M059J (cell line): ENCODE data around the gene SARNP. TPM values are rescaled to one million over a fixed set of nuclear protein-coding genes. Genes with fewer than 3 reads are reported as not detected.
"Not testable (repeated sequence)": the region's sequence is repeated elsewhere in the genome, so short reads cannot be mapped to it uniquely, and the experiment has no call there.

ENCODE experiments used
- DNase-seq: peaks from one replicate; pipeline ENCODE4 v3.0.0-alpha.2; 2012; ENCODE audit warnings: low read depth
- total RNA-seq: library from RNA; depleted of rRNA; stranded (reverse); fragments of >200 nt; shearing (Covaris generic); gene quantifications from 2 replicates; pipeline ENCODE4 v1.2.3, GENCODE V29; 2014

SARNP gene
- total RNA-seq, 1 experiment from 2014 or later, result 154 TPM

DNA sequence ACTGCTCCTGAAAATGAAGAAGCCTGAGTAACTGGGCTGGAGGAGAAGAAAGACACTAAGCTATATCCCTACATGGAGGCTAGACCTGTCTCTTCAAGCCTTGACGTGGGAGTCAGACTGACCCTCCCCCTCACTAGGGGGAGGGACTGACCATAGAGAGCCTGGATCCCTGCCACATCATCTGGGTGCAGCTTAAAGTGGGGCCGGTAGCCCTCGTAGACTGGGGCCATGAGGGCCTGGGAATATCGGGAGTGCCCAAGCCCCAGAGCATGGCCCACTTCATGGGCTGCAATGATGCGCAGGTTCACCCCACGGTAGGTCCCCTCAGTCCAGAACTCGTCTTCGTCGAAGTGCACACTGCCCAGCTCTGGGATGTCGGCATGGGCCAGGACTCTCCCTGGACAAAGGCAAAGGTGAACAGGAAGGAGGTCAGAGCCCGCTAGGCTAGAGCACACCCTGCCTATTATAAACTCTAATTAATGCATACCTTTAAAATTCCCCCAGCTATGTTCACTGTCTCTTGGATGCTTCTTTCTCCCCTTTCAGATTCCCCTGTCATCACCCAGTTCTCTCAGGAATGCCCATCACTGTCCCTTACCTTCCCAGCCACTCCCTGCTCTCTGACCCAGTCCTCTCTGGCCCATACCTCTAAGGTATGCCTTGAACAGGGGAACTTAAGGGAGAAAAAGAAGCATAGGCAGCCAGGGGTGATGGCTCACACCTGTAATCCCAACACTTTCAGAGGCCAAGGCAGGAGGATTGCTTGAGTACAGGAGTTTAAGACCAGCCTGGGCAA lies 22.0 kb upstream of the SARNP start:
- no peak for DNase-seq

GRCh38 chr12:55838361-55838760 lies 20.8 kb upstream of the SARNP start:
- DNase-seq, result no peak

GRCh38 chr12:55834400-55834799 lies 16.9 kb upstream of the SARNP start:
- DNase-seq, result not testable (repeated sequence)

GRCh38 chr12:55833056-55833455 lies 15.5 kb upstream of the SARNP start:
- no peak for DNase-seq

DNA sequence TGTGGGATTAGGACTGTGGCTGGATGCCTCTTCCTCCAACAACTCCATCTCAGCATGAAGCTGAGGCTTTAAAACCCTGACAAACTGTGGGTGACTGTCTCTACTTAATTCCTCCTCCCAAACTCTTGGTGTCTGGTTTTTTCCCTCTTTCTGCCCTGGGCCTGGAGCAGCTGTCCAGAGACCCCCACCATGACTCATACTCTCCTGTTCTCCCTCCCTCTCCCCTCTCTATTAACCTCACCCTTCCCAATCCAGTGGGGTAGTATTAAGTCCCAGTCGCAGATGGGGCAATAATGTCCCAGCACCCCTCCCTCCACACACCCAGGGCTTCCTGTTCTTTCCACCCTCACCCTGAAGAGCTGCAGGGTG lies 13.9 kb upstream of the SARNP start:
- no peak for DNase-seq

- peak; percentile 37 for DNase-seq
These were observed 13.3 kb upstream of the SARNP start for GRCh38 chr12:55830601-55831446.

DNA sequence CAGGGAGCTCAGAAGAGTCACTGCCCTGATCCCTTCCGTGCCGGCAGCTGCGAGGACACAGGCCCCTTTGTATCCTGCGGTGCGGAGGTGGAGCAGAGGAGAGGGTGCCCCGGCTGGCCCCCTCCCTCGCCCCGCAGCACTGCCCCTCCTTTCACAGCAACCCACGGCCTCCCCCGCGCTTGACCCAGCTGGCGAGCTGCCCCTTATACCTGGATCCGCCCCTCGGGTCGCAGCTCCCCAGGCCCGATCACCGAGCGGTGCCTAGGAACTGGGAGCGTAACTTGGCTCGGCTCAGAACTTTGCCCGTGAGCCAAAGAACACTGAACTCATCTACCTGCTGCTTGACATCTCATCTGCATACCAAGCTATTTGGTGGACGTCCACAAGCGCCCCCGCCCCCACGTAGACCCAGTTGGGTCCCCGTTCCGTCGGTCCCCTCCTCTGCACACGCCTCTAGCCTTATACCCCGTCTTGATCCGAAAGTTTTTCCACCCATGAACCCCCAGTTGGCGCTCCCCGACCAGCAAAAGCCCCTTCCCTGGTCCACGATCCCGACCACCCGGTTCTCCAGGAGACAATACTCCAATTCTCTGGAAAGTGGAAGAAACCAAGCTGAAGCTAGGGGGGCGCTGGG lies 12.6 kb upstream of the SARNP start:
- no peak for DNase-seq

- DNase-seq, result no peak
These were observed 10.8 kb upstream of the SARNP start for GRCh38 chr12:55828357-55828756.

DNA sequence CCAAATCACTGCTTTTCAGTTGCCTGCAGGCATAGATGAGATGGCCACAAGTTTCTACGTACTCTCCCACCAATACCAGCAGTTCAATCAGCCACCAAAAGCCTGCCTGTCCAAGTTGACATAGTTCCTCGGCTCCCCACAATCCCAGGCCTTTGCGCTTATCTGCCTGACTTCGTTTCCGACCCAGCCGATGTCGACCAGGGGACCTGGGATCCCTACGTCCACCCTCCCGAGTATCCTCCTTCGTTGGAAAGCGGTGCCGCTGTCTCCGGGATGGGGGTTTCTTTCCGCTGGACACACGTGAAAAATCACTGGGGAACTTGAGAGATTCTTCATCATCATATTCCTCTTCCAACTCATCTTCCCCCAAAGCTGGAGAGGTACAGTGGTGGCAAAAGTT lies 10.3 kb upstream of the SARNP start:
- no peak for DNase-seq

GRCh38 chr12:55824726-55825125 lies 7.2 kb upstream of the SARNP start:
- no peak for DNase-seq

- DNase-seq, result no peak
These were observed 5.9 kb upstream of the SARNP start for GRCh38 chr12:55823419-55823818.

GRCh38 chr12:55822228-55822627 lies 4.7 kb upstream of the SARNP start:
- no peak for DNase-seq

DNA sequence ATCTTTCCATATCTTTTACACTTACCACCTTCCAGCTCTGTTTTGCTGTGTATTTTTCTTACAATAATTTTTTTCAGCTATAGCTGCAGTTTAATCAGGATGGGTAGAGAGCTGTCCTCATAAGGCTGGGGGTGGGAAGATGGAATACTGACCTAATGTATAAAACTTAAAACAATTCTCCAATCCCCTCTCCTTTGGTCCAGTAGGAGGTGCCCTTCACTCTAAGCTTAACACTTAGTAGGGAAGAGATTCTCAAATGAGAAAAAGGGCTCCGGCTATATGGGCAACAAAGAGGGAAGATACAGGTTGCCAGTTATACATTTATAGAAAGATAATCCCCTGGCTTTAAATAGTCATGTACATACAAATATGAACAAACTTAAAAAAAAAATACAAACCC lies 3.2 kb upstream of the SARNP start:
- DNase-seq, result peak; percentile 21

GRCh38 chr12:55818886-55819285 lies 1.4 kb upstream of the SARNP start:
- DNase-seq, result no peak

GRCh38 chr12:55818140-55818728 lies 710 bp upstream of the SARNP start:
- peak; percentile 31 for DNase-seq

DNA sequence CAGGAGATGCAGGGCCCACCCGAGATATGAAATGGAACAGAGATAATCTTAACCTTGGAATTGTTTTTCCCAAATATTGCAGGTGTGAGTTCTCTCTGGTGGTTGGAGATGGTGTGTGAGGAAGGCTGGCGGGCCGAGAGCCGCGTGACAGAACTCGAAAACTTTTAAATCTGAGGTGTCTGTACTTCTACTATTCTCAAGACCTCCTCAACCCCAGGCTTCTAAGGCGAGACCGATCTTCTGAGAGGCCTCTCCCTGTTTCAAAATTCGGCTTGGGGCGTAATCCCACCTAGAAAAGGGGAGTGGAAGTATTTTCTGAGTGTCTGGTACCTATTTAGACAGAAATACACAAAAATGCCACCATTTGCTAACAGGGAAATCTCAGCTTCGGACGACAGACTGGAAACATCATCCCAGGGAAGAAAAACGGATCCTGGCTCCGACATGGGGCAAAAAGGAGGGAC lies 611 bp downstream of the SARNP start:
- peak; percentile 18 for DNase-seq

- DNase-seq, result no peak
These were observed 2.1 kb downstream of the SARNP start for GRCh38 chr12:55815473-55815872.

DNA sequence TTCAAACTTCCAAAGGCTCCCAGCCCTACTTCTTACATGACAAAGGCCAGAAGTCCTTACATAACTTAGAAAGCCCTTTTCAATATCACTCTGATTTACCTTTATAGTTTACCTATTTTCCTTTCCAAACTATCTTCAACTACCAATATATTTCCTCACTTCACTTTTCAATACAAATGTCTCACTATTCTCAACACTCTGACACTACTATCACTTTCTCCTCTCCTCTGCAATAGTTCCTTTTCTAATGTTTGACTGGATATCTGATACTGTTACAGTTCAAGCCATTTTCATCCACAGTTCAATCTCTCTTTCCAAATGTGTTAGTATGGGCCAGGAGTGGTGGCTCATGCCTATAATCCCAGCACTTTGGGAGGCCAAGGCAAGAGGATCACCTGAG lies 3.3 kb downstream of the SARNP start:
- DNase-seq, result no peak

DNA sequence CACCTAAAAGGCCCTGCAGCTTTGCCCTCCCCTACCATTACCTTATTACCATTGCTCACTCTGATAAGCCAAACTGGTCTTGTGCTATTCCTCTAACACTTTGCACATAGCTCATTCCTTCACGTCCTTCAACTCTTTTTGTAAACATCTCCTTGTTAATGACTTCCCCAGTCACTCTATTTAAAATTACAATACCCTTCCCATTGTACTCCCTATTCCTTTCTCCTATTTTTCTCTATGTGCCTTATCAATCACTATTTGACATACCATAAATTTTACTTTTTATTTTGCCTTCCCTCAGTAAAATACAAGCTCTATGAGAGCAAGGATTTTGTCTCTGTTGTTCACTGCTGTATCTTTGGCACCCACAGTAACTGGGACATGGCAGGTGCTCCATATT lies 5.4 kb downstream of the SARNP start:
- no peak for DNase-seq

- DNase-seq, result no peak
These were observed 8.2 kb downstream of the SARNP start for GRCh38 chr12:55809274-55809673.

DNA sequence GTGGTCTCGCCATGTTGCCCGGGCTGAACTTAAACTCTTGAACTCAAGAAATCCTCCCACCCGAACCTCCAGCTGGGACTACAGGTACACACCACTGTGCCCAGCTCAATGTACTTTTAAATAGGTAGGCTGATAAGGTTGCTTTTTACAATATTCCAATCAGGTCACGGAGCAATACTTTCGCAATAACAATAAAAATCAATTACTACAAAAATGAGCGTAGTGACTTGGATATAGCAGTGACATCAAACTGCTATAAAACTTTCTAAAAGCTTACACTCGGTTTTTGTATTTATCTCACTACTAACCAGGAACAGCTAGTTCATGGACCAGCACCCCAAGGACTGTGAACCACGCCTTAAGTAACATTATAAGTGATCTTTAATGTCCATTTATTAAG lies 10.5 kb downstream of the SARNP start:
- DNase-seq, result no peak

DNA sequence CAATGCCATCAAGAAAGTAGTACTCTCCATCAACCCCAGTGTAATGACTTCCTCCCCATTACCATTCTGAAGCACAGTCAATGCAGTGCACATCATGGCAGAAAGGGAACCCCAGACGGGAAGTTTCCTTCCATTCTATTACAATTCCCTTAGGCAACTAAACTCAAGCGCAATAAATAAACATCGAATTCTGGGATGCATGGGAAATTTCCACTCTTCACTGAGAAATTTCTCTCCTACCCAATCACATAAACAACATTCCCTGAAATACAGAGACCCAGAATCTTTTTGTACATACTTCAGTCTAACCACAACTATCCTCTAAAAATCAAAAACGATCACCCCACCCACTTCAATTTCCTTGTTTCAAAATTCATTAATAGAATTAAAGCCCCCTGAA lies 20.0 kb downstream of the SARNP start:
- no peak for DNase-seq
